HCT116 (cell line): Measurements from ENCODE around the gene CIB4. TPM values are rescaled to one million over a fixed set of nuclear protein-coding genes. Genes with fewer than 3 reads are reported as not detected.

Experiments
- ATAC-seq: fragments of 200-7000 bp; cut with Tn5 transposase; 2 replicates; pipeline ENCODE4 v1.9.1; 2020; ENCODE audit warnings: mild to moderate bottlenecking, moderate library complexity
- BruUV-seq: library from RNA; stranded (reverse); fragments of 400-500 nt; replicated peaks from 2 replicates; lab custom pipeline; 2021; lab: Mats Ljungman, UMichigan
- CTCF ChIA-PET: fragments of 300-600 bp; sonication (Branson Sonifier 250); formaldehyde crosslinking; loops from one replicate; lab custom pipeline; 2021; ENCODE audit warnings: antibody characterized with exemption; lab: Charles Lee
- POLR2A ChIA-PET: fragments of 300-600, 350-600 bp; sonication (Branson Sonifier 250); formaldehyde crosslinking; loops from one replicate; lab custom pipeline; 2021; ENCODE audit warnings: antibody characterized with exemption; lab: Charles Lee
- RAD21 ChIA-PET, 2 experiments: fragments of 300-600 bp; sonication (Branson Sonifier 250); formaldehyde crosslinking; loops; one replicate each; lab custom pipeline; 2023; ENCODE audit warnings: low total read pairs in 2 of 2; ENCODE audit not compliant: uncharacterized antibody in 2 of 2, unreplicated experiment in 2 of 2, low non-redundant PET in 1 of 2; lab: Charles Lee
- DNase-seq: peaks from one replicate; pipeline ENCODE4 v3.0.0-alpha.2; 2010; ENCODE audit warnings: low read depth, low spot score
- H2AFZ ChIP-seq: fragments of 200-600 bp; shearing (Covaris generic), sonication (generic); 2 replicates; pipeline ENCODE4 v1.6.1; 2017; ENCODE audit warnings: low read depth, mixed run types, mixed read lengths, antibody characterized with exemption, low read length; ENCODE audit not compliant: poor library complexity, severe bottlenecking
- H3K27ac ChIP-seq: 2 replicates; pipeline ENCODE4 v1.5.1; 2012; ENCODE audit warnings: low read depth, low read length
- H3K27me3 ChIP-seq: fragments of 200-600 bp; sonication (generic); 2 replicates; pipeline ENCODE4 v1.6.1; 2016; ENCODE audit warnings: mixed run types, low read length, mixed read lengths; ENCODE audit not compliant: insufficient read depth
- H3K36me3 ChIP-seq, 2 experiments: fragments of 200-500 bp in 1 of 2; fragments of 200-600 bp in 1 of 2; sonication (Bioruptor generic) in 1 of 2; sonication (generic) in 1 of 2; 2 replicates each; pipeline versions ENCODE4 v1.5.1 to v1.6.1; 2014 to 2016; ENCODE audit warnings: low read length in 2 of 2, inconsistent platforms in 1 of 2, mixed read lengths in 1 of 2, mixed run types in 1 of 2; ENCODE audit not compliant: insufficient read depth in 2 of 2, control insufficient read depth in 1 of 2
- H3K4me1 ChIP-seq, 2 experiments: fragments of 200-600 bp in 1 of 2; sonication (generic) in 1 of 2; 2 replicates each; pipeline versions ENCODE4 v1.5.1 to v1.6.1; 2012 to 2017; ENCODE audit warnings: low read length in 2 of 2, inconsistent platforms in 1 of 2, mild to moderate bottlenecking in 1 of 2, mixed read lengths in 1 of 2, mixed run types in 1 of 2, moderate library complexity in 1 of 2; ENCODE audit not compliant: insufficient read depth in 2 of 2, control insufficient read depth in 1 of 2
- H3K4me2 ChIP-seq: fragments of 200-600 bp; sonication (generic); 2 replicates; pipeline ENCODE4 v1.6.1; 2017; ENCODE audit warnings: mixed run types, low read length, mixed read lengths
- H3K4me3 ChIP-seq, 2 experiments: fragments of 200-600 bp in 1 of 2; sonication (generic) in 1 of 2; replicated peaks in 1 of 2; 2 replicates each; pipeline ENCODE4 v1.5.1; 2011 to 2016; ENCODE audit warnings: low read length in 2 of 2, control low read depth in 1 of 2, low read depth in 1 of 2, mild to moderate bottlenecking in 1 of 2, mixed read lengths in 1 of 2, mixed run types in 1 of 2
- H3K79me2 ChIP-seq: fragments of 200-600 bp; sonication (generic); 2 replicates; pipeline ENCODE4 v1.6.1; 2017; ENCODE audit warnings: mild to moderate bottlenecking, mixed run types, low read length, moderate library complexity, mixed read lengths; ENCODE audit not compliant: insufficient read depth
- H3K9ac ChIP-seq: fragments of 200-600 bp; sonication (generic); 2 replicates; pipeline ENCODE4 v1.6.1; 2016; ENCODE audit warnings: low read length, mixed read lengths
- H3K9me2 ChIP-seq: fragments of 200-600 bp; sonication (generic), shearing (Covaris generic); 2 replicates; pipeline ENCODE4 v1.6.1; 2017; ENCODE audit warnings: mixed run types, mild to moderate bottlenecking, moderate library complexity; ENCODE audit not compliant: insufficient read depth
- H3K9me3 ChIP-seq, 2 experiments: fragments of 200-500 bp in 1 of 2; fragments of 200-600 bp in 1 of 2; sonication (Bioruptor generic) in 1 of 2; sonication (generic) in 1 of 2; 2 replicates each; pipeline ENCODE4 v1.6.1; 2014 to 2017; ENCODE audit warnings: low read length in 2 of 2, mixed read lengths in 2 of 2, inconsistent platforms in 1 of 2, low read depth in 1 of 2, mild to moderate bottlenecking in 1 of 2, mixed run types in 1 of 2, moderate library complexity in 1 of 2; ENCODE audit not compliant: control insufficient read depth in 1 of 2, insufficient read depth in 1 of 2
- H4K20me1 ChIP-seq: fragments of 200-600 bp; sonication (generic), shearing (Covaris generic); 2 replicates; pipeline ENCODE4 v1.6.1; 2017; ENCODE audit warnings: mixed run types, mild to moderate bottlenecking, moderate library complexity; ENCODE audit not compliant: insufficient read depth
- CBX3 ChIP-seq: IDR thresholded peaks from 2 replicates; pipeline ENCODE4 v1.6.1; 2012; ENCODE audit warnings: low read depth
- CEBPB ChIP-seq: IDR thresholded peaks from 2 replicates; pipeline ENCODE4 v1.6.1; 2012; ENCODE audit warnings: low read depth
- EGR1 ChIP-seq: IDR thresholded peaks from 2 replicates; pipeline ENCODE4 v1.6.1; 2012; ENCODE audit warnings: low read depth
- ELF1 ChIP-seq: IDR thresholded peaks from 2 replicates; pipeline ENCODE4 v1.6.1; 2012; ENCODE audit warnings: low read depth, borderline replicate concordance
- EZH2 ChIP-seq: fragments of 200-600 bp; sonication (generic); IDR thresholded peaks from 2 replicates; pipeline ENCODE4 v1.6.1; 2017; ENCODE audit warnings: antibody characterized with exemption, mixed run types
- FOSL1 ChIP-seq: IDR thresholded peaks from 2 replicates; pipeline ENCODE4 v1.6.1; 2012; ENCODE audit warnings: low read depth
- JUND ChIP-seq: IDR thresholded peaks from 2 replicates; pipeline ENCODE4 v1.6.1; 2012
- POLR2A ChIP-seq: IDR thresholded peaks from 2 replicates; pipeline ENCODE4 v1.7.0; 2011; ENCODE audit warnings: borderline replicate concordance; ENCODE audit not compliant: insufficient read depth, insufficient read length; ENCODE audit errors: extremely low read depth
- POLR2AphosphoS5 ChIP-seq: IDR thresholded peaks from 2 replicates; pipeline ENCODE4 v1.6.1; 2011; ENCODE audit warnings: mild to moderate bottlenecking, low read depth, low read length, moderate library complexity
- RAD21 ChIP-seq: IDR thresholded peaks from 2 replicates; pipeline ENCODE4 v1.6.1; 2012; ENCODE audit warnings: low read depth, mild to moderate bottlenecking
- TCF7L2 ChIP-seq: IDR thresholded peaks from 2 replicates; pipeline ENCODE4 v1.7.0; 2011; ENCODE audit warnings: borderline replicate concordance, inconsistent platforms; ENCODE audit not compliant: insufficient read depth, insufficient read length; ENCODE audit errors: extremely low read depth
- YY1 ChIP-seq: IDR thresholded peaks from 2 replicates; pipeline ENCODE4 v1.6.1; 2011; ENCODE audit warnings: low read length, low read depth, moderate library complexity, mild to moderate bottlenecking; ENCODE audit not compliant: insufficient replicate concordance; ENCODE audit errors: extremely low read depth
- ZFX ChIP-seq: fragments of 450-650 bp; IDR thresholded peaks from 2 replicates; pipeline ENCODE4 v1.6.1; 2017
- ZNF274 ChIP-seq: fragments of 200-500 bp; sonication (Bioruptor generic); IDR thresholded peaks from 2 replicates; pipeline ENCODE4 v1.6.1; 2014; ENCODE audit warnings: mild to moderate bottlenecking, low read depth, low read length, inconsistent platforms
- intact Hi-C: fragments of 100-400 bp; cut with micrococcal nuclease; formaldehyde crosslinking; loops from 2 replicates; pipeline ENCODE4 v1.10.0; 2022
- total RNA-seq: library from RNA; stranded (reverse); gene quantifications from one replicate; pipeline ENCODE4 v1.2.1, GENCODE V29; 2021; ENCODE audit not compliant: unreplicated experiment
- TF ChIP-seq, protein P1 (sequence below), 3 experiments: fragments of 200-600 bp in 1 of 3; sonication (generic) in 1 of 3; IDR thresholded peaks in 2 of 3; conservative IDR thresholded peaks in 1 of 3; 2 replicates each; pipeline ENCODE4 v1.5.1; 2012 to 2017; ENCODE audit warnings: low read depth in 2 of 3, low read length in 2 of 3, antibody characterized with exemption in 1 of 3, borderline replicate concordance in 1 of 3, control low read depth in 1 of 3, mild to moderate bottlenecking in 1 of 3, mixed read lengths in 1 of 3, mixed run types in 1 of 3, moderate library complexity in 1 of 3; ENCODE audit not compliant: insufficient read depth in 1 of 3
- TF ChIP-seq, protein P2 (sequence below): IDR thresholded peaks from 2 replicates; pipeline ENCODE4 v1.6.1; 2012
- TF ChIP-seq, protein P3 (sequence below): IDR thresholded peaks from 2 replicates; pipeline ENCODE4 v1.6.1; 2012

CIB4 gene
- total RNA-seq, 1 experiment from 2014 or later = not detected

DNA sequence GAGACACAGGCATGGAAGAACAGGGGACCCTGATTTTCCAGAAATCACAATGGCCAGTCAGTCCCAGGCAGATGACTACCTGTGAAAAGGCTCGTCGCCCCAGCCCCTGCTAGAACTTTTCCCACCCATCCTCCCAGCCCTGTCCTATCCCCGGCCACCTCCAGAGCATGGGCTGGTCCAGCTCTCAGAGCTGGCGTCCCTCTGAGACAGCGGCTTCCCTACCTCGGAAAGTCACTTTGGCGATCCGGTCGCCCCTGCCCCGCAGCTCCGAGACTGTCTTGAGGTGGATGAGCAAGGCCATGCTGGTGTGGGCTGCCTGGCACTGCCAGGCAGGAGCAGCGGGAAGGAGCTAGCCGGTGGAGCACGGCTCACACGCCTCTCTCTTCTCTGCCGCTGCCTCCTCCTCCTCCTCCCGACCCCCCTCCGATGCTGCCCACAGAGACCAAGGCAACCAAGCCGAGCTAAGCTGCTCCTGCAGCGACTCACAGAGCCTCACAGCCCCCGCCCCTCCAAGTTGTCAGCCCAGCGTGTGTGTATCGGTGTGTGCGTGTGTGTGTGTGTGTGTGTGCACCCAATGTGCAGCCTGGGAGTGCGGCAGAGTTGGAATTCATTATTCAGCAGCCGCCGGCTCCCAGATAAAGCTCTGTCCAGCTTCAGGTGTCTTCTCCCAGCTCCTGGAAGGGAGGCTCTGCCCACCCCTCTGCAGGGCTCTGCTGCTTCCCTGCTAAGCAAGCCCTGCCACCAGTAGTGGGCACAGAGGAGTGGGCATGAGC, 82.7 kb downstream of the CIB4 start:
- no peaks in the 10 kb centered on the region for H4K20me1 ChIP-seq
- H3K9me3 ChIP-seq = no peaks in the 10 kb centered on the region
- H3K9ac ChIP-seq = no peak overlapping the region
- intact Hi-C loops = no loop called here
- no peaks in the 10 kb centered on the region for H3K9me2 ChIP-seq
- no peaks in the 10 kb centered on the region for H3K79me2 ChIP-seq
- no peak for DNase-seq
- CTCF ChIA-PET = no interaction called here
- POLR2A ChIA-PET = no interaction called here
- RAD21 ChIA-PET = no interaction called here
- H3K36me3 ChIP-seq = no peaks in the 10 kb centered on the region
- no peak for TF ChIP-seq POLR2A
- no peak for TF ChIP-seq EGR1
- TF ChIP-seq ELF1 = no peak
- no peak for TF ChIP-seq FOSL1
- TF ChIP-seq, protein P1, sequence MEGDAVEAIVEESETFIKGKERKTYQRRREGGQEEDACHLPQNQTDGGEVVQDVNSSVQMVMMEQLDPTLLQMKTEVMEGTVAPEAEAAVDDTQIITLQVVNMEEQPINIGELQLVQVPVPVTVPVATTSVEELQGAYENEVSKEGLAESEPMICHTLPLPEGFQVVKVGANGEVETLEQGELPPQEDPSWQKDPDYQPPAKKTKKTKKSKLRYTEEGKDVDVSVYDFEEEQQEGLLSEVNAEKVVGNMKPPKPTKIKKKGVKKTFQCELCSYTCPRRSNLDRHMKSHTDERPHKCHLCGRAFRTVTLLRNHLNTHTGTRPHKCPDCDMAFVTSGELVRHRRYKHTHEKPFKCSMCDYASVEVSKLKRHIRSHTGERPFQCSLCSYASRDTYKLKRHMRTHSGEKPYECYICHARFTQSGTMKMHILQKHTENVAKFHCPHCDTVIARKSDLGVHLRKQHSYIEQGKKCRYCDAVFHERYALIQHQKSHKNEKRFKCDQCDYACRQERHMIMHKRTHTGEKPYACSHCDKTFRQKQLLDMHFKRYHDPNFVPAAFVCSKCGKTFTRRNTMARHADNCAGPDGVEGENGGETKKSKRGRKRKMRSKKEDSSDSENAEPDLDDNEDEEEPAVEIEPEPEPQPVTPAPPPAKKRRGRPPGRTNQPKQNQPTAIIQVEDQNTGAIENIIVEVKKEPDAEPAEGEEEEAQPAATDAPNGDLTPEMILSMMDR (IDR thresholded peaks at IDR 0.05 in 2 of 3, conservative IDR thresholded peaks at IDR 0.05 in 1 of 3; ENCODE audit: borderline replicate concordance in 1 of 3, insufficient read depth in 1 of 3, low read depth in 2 of 3, low read length in 2 of 3) = no peak
- TF ChIP-seq, protein P2, sequence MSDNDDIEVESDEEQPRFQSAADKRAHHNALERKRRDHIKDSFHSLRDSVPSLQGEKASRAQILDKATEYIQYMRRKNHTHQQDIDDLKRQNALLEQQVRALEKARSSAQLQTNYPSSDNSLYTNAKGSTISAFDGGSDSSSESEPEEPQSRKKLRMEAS = no peak
- no peak for TF ChIP-seq JUND
- TF ChIP-seq, protein P3, sequence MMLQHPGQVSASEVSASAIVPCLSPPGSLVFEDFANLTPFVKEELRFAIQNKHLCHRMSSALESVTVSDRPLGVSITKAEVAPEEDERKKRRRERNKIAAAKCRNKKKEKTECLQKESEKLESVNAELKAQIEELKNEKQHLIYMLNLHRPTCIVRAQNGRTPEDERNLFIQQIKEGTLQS = no peak
- no peak for TF ChIP-seq TCF7L2
- no peak for TF ChIP-seq YY1
- TF ChIP-seq POLR2AphosphoS5 = no peak
- TF ChIP-seq ZNF274 = no peak
- TF ChIP-seq CEBPB = no peak
- TF ChIP-seq RAD21 = no peak
- no peak for TF ChIP-seq EZH2
- TF ChIP-seq CBX3 = no peak
- TF ChIP-seq ZFX = no peak
- TF ChIP-seq, all 23 proteins: peak for 0
- Histone ChIP-seq H3K27ac (no peak overlapping the region), H3K4me1 (peaks cover 18 to 24% of the 10 kb centered on the region in 2 experiments), H2AFZ (no peak overlapping the region), H3K4me3 (no peak overlapping the region), H3K27me3 (no peaks in the 10 kb centered on the region), H3K4me2 (no peak overlapping the region)
- BruUV-seq = no TSS peak
- no peak for ATAC-seq
